ENCODE measurements around the gene PSMB11. TPM values are rescaled to one million over a fixed set of nuclear protein-coding genes. Genes with fewer than 3 reads are reported as not detected.
"Not testable (repeated sequence)": the region's sequence is repeated elsewhere in the genome, so short reads cannot be mapped to it uniquely, and the experiment has no call there.

PSMB11 gene
- total RNA-seq, 4 donors from 2014 or later: not detected

GRCh38 chr14:23013054-23013748, 28.8 kb upstream of the PSMB11 start:
- TF ChIP-seq POLR2A (IDR thresholded peaks at IDR 0.05) (no peak), CTCF (IDR thresholded peaks at IDR 0.05) (no peak)
- intact Hi-C loops (cut with DNase I; ENCODE audit: low total_unique reads): no loop called here
- DNase-seq (ENCODE audit: low spot score in 2 of 2): peak in 1 of 2 donors; percentile 17
- WGBS, 2 donors: 78 to 85% methylated on average over 6 of the region's 6 CpGs
- H3K4me3 ChIP-seq (ENCODE audit: low read depth, poor library complexity, severe bottlenecking): no peak overlapping the region

GRCh38 chr14:23013749-23014054, 28.3 kb upstream of the PSMB11 start:
- intact Hi-C loops (cut with DNase I; ENCODE audit: low total_unique reads); H3K4me3 ChIP-seq (ENCODE audit: low read depth, poor library complexity, severe bottlenecking): not testable (repeated sequence)
- 87 to 92% methylated on average over 5 of the region's 5 CpGs for WGBS, 2 donors
- DNase-seq (ENCODE audit: low spot score in 2 of 2): peak in 1 of 2 donors; percentile 29

- no peak for DNase-seq (ENCODE audit: low spot score in 2 of 2)
- no peak overlapping the region for H3K4me3 ChIP-seq (ENCODE audit: low read depth, poor library complexity, severe bottlenecking)
- no peak for TF ChIP-seq POLR2A (IDR thresholded peaks at IDR 0.05)
- TF ChIP-seq CTCF (IDR thresholded peaks at IDR 0.05): no peak
- intact Hi-C loops (cut with DNase I; ENCODE audit: low total_unique reads): no loop called here
- 72 to 84% methylated on average over 4 of the region's 4 CpGs for WGBS, 2 donors
Observed at GRCh38 chr14:23015618-23016017, 26.4 kb upstream of the PSMB11 start.

GRCh38 chr14:23017091-23017490, 24.9 kb upstream of the PSMB11 start:
- DNase-seq (ENCODE audit: low spot score in 2 of 2): no peak
- intact Hi-C loops (cut with DNase I; ENCODE audit: low total_unique reads): no loop called here
- WGBS, 2 donors: 82 to 89% methylated on average over 5 of the region's 5 CpGs
- H3K4me3 ChIP-seq (ENCODE audit: low read depth, poor library complexity, severe bottlenecking): no peak overlapping the region
- TF ChIP-seq CTCF (IDR thresholded peaks at IDR 0.05) (no peak), POLR2A (IDR thresholded peaks at IDR 0.05) (no peak)

- intact Hi-C loops (cut with DNase I; ENCODE audit: low total_unique reads): no loop called here
- TF ChIP-seq POLR2A (IDR thresholded peaks at IDR 0.05): no peak
- no peak for TF ChIP-seq CTCF (IDR thresholded peaks at IDR 0.05)
- H3K4me3 ChIP-seq (ENCODE audit: low read depth, poor library complexity, severe bottlenecking): no peak overlapping the region
- no peak for DNase-seq (ENCODE audit: low spot score in 2 of 2)
Observed at GRCh38 chr14:23018107-23018506, 23.9 kb upstream of the PSMB11 start.

- no peak for TF ChIP-seq CTCF (IDR thresholded peaks at IDR 0.05)
- TF ChIP-seq POLR2A (IDR thresholded peaks at IDR 0.05): no peak
- DNase-seq (ENCODE audit: low spot score in 2 of 2): no peak
- intact Hi-C loops (cut with DNase I; ENCODE audit: low total_unique reads): no loop called here
- WGBS, 2 donors: 91 to 95% methylated on average over 7 of the region's 7 CpGs
- H3K4me3 ChIP-seq (ENCODE audit: low read depth, poor library complexity, severe bottlenecking): no peak overlapping the region
Observed at GRCh38 chr14:23020143-23021128, 21.6 kb upstream of the PSMB11 start.
